GM18511 (cell line): Measurements from ENCODE around the gene DHX34.
"Not testable (repeated sequence)": the region's sequence is repeated elsewhere in the genome, so short reads cannot be mapped to it uniquely, and the experiment has no call there.

ENCODE experiments used
- ATAC-seq: cut with Tn5 transposase; IDR thresholded peaks from one replicate; pipeline ENCODE4 v1.9.1; 2021; ENCODE audit warnings: mild to moderate bottlenecking, moderate library complexity; ENCODE audit not compliant: unreplicated experiment

Gene DHX34, protein sequence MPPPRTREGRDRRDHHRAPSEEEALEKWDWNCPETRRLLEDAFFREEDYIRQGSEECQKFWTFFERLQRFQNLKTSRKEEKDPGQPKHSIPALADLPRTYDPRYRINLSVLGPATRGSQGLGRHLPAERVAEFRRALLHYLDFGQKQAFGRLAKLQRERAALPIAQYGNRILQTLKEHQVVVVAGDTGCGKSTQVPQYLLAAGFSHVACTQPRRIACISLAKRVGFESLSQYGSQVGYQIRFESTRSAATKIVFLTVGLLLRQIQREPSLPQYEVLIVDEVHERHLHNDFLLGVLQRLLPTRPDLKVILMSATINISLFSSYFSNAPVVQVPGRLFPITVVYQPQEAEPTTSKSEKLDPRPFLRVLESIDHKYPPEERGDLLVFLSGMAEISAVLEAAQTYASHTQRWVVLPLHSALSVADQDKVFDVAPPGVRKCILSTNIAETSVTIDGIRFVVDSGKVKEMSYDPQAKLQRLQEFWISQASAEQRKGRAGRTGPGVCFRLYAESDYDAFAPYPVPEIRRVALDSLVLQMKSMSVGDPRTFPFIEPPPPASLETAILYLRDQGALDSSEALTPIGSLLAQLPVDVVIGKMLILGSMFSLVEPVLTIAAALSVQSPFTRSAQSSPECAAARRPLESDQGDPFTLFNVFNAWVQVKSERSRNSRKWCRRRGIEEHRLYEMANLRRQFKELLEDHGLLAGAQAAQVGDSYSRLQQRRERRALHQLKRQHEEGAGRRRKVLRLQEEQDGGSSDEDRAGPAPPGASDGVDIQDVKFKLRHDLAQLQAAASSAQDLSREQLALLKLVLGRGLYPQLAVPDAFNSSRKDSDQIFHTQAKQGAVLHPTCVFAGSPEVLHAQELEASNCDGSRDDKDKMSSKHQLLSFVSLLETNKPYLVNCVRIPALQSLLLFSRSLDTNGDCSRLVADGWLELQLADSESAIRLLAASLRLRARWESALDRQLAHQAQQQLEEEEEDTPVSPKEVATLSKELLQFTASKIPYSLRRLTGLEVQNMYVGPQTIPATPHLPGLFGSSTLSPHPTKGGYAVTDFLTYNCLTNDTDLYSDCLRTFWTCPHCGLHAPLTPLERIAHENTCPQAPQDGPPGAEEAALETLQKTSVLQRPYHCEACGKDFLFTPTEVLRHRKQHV

DNA sequence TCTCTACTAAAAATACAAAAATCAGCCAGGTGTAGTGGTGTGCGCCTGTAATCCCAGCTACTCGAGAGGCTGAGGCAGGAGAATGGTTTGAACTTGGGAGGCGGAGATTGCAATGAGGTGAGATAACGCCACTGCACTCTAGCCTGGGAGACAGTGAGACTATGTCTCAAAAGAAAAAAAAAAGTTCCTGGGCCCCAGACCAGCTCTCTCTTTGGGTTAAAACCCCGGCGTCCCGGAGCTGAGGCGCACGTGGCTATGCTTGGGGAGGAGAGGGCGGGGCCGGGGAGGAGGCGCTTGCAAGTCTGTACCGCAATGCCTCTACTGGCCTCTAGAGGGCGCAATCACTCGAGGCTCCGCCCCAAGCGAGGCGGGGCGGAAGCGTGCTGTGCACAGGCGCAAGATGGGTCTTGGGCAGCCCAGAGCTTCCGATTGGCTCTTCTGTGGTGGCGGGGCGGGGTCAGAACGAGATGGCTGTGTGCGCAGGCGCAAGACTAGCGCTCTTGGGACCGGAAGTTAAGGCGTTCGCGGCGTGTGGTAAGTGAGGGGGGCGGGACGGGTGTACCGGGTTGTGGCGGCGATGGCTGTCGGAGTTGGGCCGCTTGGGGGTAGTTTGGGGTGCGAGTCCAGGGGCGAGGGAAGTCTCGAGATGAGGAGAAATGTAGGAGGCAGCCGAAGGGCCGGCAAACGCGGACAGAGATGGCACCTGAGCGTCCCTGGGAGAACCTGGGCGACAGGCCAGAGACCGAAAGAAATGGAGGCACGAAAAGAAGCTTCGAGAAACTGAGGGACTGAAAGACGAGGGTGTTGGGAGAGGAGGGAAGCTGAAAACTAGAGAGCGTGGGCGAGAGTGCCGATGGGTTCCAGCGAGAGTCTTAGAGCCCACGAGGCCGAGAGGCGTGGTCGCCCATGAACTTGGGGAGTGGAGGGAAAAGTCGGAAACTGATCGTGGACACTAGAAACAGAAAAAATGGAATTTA is at the start of gene DHX34:
Gene DHX34, plus strand, starts transcription at position 497 of the 977 bp plus-strand sequence. CDS start 3,716 bp downstream, outside the sequence.
- peak; percentile 96 for ATAC-seq

DNA sequence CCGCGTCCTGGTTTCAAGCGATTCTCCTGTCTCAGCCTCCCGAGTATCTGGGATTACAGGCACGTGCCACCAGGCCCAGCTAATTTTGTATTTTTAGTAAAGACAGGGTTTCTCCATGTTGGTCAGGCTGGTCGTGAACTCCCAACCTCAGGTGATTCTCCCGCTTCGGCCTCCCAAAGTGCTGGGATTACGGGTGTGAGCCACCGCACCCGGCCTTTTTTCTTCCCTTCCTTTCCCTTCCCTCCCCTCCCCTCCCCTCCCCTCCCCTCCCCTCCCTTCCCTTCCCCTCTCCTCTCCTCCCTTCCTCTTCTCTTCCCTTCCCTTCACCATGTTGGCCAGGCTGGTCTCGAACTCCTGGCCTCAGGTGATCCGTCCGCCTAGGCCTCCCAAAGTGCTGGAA is 48.2 kb upstream of the DHX34 start:
- not testable (repeated sequence) for ATAC-seq

- ATAC-seq: no peak
These were observed 46.9 kb upstream of the DHX34 start for GRCh38 chr19:47302249-47302648.

DNA sequence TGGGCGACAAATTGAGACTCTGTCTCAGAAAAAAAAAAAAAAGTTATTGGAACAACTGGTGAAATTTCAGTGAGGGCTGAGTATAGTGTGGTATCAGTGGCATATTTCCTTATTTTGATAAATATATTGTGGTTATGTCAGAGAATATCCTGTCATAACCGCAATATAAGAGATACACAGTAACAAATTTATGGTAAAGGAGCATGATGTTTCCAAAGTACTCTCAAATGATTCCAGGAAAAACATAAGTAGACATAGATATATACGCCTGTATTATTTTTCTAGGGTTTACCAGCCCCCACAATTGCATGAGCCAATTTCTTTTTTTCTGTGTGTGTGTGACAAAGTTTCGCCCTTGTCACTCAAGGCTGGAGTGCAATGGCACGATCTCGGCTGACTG is 45.1 kb upstream of the DHX34 start:
- no peak for ATAC-seq

- no peak for ATAC-seq
These were observed 43.8 kb upstream of the DHX34 start for GRCh38 chr19:47305309-47305751.

GRCh38 chr19:47306303-47306702 is 42.8 kb upstream of the DHX34 start:
- ATAC-seq: no peak

DNA sequence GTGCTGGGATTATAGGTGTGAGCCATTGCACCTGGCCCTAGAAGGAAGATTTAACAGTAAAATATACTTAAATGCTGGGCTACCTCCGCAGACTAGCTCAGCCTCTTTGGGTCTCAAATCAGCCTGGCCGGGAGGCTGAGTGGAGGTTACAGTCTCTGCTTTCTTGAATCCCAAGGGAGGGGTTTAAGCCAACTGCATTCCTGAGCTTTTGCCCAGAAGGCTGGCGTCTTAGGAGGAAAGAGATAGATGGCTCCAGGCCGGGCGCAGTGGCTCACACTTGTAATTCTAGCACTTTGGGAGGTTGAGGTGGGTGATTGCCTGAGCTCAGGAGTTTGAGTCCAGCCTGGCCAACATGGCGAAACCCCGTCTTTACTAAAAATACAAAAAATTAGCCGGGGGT is 40.1 kb upstream of the DHX34 start:
- ATAC-seq: no peak

DNA sequence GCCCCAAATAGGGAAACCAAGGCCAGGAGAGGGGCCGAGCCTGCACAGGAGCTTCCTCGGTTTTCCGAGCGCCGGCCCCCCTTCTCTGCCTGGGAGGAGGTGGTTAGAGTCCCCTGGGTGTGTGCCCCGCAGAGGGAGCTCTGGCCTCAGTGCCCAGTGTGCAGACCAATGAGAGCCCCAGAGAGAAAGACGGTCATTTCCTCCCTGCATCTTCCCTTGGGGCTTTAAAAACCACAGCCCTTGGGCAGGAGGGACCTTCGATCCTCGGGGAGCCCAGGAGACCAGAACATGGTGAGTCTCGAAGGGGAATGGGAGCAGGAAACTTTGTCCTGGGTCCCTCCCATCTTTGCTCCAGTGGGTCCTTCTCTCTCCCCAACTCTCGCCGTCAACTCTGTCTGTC is 39.5 kb upstream of the DHX34 start, which contains the start of gene C5AR1:
Gene C5AR1, plus strand, starts transcription at position 254 of the 400 bp plus-strand sequence. Its CDS starts 35 bp downstream, at position 289.
- ATAC-seq: no peak

GRCh38 chr19:47310323-47310722 is 38.8 kb upstream of the DHX34 start:
- no peak for ATAC-seq

DNA sequence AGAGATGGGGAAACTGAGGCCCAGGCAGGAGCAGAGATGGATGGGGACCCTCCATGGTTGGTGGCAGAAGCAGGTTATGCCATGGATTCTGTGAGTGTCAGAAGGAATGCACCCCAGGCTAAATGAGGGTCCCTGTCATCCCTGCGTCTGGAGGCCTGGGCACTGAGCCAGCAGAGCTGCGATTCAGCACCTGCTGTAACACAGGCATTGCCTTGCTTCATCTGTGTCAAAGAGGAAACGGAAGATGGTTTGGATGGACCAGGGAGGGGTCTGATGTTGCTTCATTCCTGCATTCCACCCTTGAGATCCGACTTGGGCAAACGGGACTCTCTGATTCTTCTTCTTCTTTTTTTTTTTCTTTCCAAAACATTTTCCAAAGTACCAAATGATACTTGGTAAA is 38.3 kb upstream of the DHX34 start:
- ATAC-seq: no peak

- ATAC-seq: no peak
These were observed 36.6 kb upstream of the DHX34 start for GRCh38 chr19:47312366-47313006.

DNA sequence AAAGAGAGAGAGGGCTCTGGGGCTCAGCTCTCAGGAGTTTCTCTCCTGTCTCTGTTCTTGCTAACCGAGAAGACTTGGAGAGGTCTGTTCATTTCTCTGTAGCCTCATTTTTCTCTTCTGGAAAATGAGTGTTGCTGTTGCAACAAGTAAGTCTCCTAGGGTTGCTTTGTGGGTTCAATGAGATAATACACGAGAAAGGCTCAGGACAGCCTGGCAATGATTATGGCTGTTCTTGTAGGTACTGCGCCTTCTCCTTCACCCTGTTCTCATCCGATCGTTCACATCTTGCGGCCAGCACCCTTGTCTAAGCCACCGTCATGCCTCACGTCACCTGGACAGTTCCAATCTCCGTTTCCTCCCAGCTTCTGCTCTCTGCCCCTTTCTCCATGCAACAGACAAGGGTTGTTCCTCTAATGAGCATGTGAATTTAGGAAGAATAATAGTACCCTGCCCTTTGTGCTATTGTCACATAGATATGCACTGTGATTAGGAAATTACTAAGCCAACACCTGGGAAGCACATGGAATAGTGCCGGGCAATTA is 35.3 kb upstream of the DHX34 start:
- no peak for ATAC-seq

GRCh38 chr19:47315125-47315821 is 33.8 kb upstream of the DHX34 start:
- ATAC-seq: no peak

- no peak for ATAC-seq
These were observed 32.6 kb upstream of the DHX34 start for GRCh38 chr19:47316513-47316912.

GRCh38 chr19:47319923-47320871 is 28.9 kb upstream of the DHX34 start:
- no peak for ATAC-seq

- ATAC-seq: no peak
These were observed 27.5 kb upstream of the DHX34 start for GRCh38 chr19:47321630-47322029.

GRCh38 chr19:47322058-47322457 is 27.1 kb upstream of the DHX34 start:
- ATAC-seq: no peak
